HCT116 (cell line): ENCODE results near the gene DNASE1L1. TPM values are rescaled to one million over a fixed set of nuclear protein-coding genes. Genes with fewer than 3 reads are reported as not detected.
A peak's percentile ranks its signal among the peaks of the same experiment; 100 is the strongest.

Experiments used
- ATAC-seq: fragments of 200-7000 bp; cut with Tn5 transposase; 2 replicates; pipeline ENCODE4 v1.9.1; 2020; ENCODE audit warnings: mild to moderate bottlenecking, moderate library complexity
- BruUV-seq: library from RNA; stranded (reverse); fragments of 400-500 nt; replicated peaks from 2 replicates; lab custom pipeline; 2021; lab: Mats Ljungman, UMichigan
- CTCF ChIA-PET: fragments of 300-600 bp; sonication (Branson Sonifier 250); formaldehyde crosslinking; loops from one replicate; lab custom pipeline; 2021; ENCODE audit warnings: antibody characterized with exemption; lab: Charles Lee
- POLR2A ChIA-PET: fragments of 300-600, 350-600 bp; sonication (Branson Sonifier 250); formaldehyde crosslinking; loops from one replicate; lab custom pipeline; 2021; ENCODE audit warnings: antibody characterized with exemption; lab: Charles Lee
- RAD21 ChIA-PET, 2 experiments: fragments of 300-600 bp; sonication (Branson Sonifier 250); formaldehyde crosslinking; loops; one replicate each; lab custom pipeline; 2023; ENCODE audit warnings: low total read pairs in 2 of 2; ENCODE audit not compliant: uncharacterized antibody in 2 of 2, unreplicated experiment in 2 of 2, low non-redundant PET in 1 of 2; lab: Charles Lee
- DNase-seq: peaks from one replicate; pipeline ENCODE4 v3.0.0-alpha.2; 2010; ENCODE audit warnings: low read depth, low spot score
- H2AFZ ChIP-seq: fragments of 200-600 bp; shearing (Covaris generic), sonication (generic); 2 replicates; pipeline ENCODE4 v1.6.1; 2017; ENCODE audit warnings: low read depth, mixed run types, mixed read lengths, antibody characterized with exemption, low read length; ENCODE audit not compliant: poor library complexity, severe bottlenecking
- H3K27ac ChIP-seq: 2 replicates; pipeline ENCODE4 v1.5.1; 2012; ENCODE audit warnings: low read depth, low read length
- H3K27me3 ChIP-seq: fragments of 200-600 bp; sonication (generic); 2 replicates; pipeline ENCODE4 v1.6.1; 2016; ENCODE audit warnings: mixed run types, low read length, mixed read lengths; ENCODE audit not compliant: insufficient read depth
- H3K36me3 ChIP-seq, 2 experiments: fragments of 200-500 bp in 1 of 2; fragments of 200-600 bp in 1 of 2; sonication (Bioruptor generic) in 1 of 2; sonication (generic) in 1 of 2; 2 replicates each; pipeline versions ENCODE4 v1.5.1 to v1.6.1; 2014 to 2016; ENCODE audit warnings: low read length in 2 of 2, inconsistent platforms in 1 of 2, mixed read lengths in 1 of 2, mixed run types in 1 of 2; ENCODE audit not compliant: insufficient read depth in 2 of 2, control insufficient read depth in 1 of 2
- H3K4me1 ChIP-seq, 2 experiments: fragments of 200-600 bp in 1 of 2; sonication (generic) in 1 of 2; 2 replicates each; pipeline versions ENCODE4 v1.5.1 to v1.6.1; 2012 to 2017; ENCODE audit warnings: low read length in 2 of 2, inconsistent platforms in 1 of 2, mild to moderate bottlenecking in 1 of 2, mixed read lengths in 1 of 2, mixed run types in 1 of 2, moderate library complexity in 1 of 2; ENCODE audit not compliant: insufficient read depth in 2 of 2, control insufficient read depth in 1 of 2
- H3K4me2 ChIP-seq: fragments of 200-600 bp; sonication (generic); 2 replicates; pipeline ENCODE4 v1.6.1; 2017; ENCODE audit warnings: mixed run types, low read length, mixed read lengths
- H3K4me3 ChIP-seq, 2 experiments: fragments of 200-600 bp in 1 of 2; sonication (generic) in 1 of 2; replicated peaks in 1 of 2; 2 replicates each; pipeline ENCODE4 v1.5.1; 2011 to 2016; ENCODE audit warnings: low read length in 2 of 2, control low read depth in 1 of 2, low read depth in 1 of 2, mild to moderate bottlenecking in 1 of 2, mixed read lengths in 1 of 2, mixed run types in 1 of 2
- H3K79me2 ChIP-seq: fragments of 200-600 bp; sonication (generic); 2 replicates; pipeline ENCODE4 v1.6.1; 2017; ENCODE audit warnings: mild to moderate bottlenecking, mixed run types, low read length, moderate library complexity, mixed read lengths; ENCODE audit not compliant: insufficient read depth
- H3K9ac ChIP-seq: fragments of 200-600 bp; sonication (generic); 2 replicates; pipeline ENCODE4 v1.6.1; 2016; ENCODE audit warnings: low read length, mixed read lengths
- H3K9me2 ChIP-seq: fragments of 200-600 bp; sonication (generic), shearing (Covaris generic); 2 replicates; pipeline ENCODE4 v1.6.1; 2017; ENCODE audit warnings: mixed run types, mild to moderate bottlenecking, moderate library complexity; ENCODE audit not compliant: insufficient read depth
- H3K9me3 ChIP-seq, 2 experiments: fragments of 200-500 bp in 1 of 2; fragments of 200-600 bp in 1 of 2; sonication (Bioruptor generic) in 1 of 2; sonication (generic) in 1 of 2; 2 replicates each; pipeline ENCODE4 v1.6.1; 2014 to 2017; ENCODE audit warnings: low read length in 2 of 2, mixed read lengths in 2 of 2, inconsistent platforms in 1 of 2, low read depth in 1 of 2, mild to moderate bottlenecking in 1 of 2, mixed run types in 1 of 2, moderate library complexity in 1 of 2; ENCODE audit not compliant: control insufficient read depth in 1 of 2, insufficient read depth in 1 of 2
- H4K20me1 ChIP-seq: fragments of 200-600 bp; sonication (generic), shearing (Covaris generic); 2 replicates; pipeline ENCODE4 v1.6.1; 2017; ENCODE audit warnings: mixed run types, mild to moderate bottlenecking, moderate library complexity; ENCODE audit not compliant: insufficient read depth
- CBX3 ChIP-seq: IDR thresholded peaks from 2 replicates; pipeline ENCODE4 v1.6.1; 2012; ENCODE audit warnings: low read depth
- CEBPB ChIP-seq: IDR thresholded peaks from 2 replicates; pipeline ENCODE4 v1.6.1; 2012; ENCODE audit warnings: low read depth
- EGR1 ChIP-seq: IDR thresholded peaks from 2 replicates; pipeline ENCODE4 v1.6.1; 2012; ENCODE audit warnings: low read depth
- ELF1 ChIP-seq: IDR thresholded peaks from 2 replicates; pipeline ENCODE4 v1.6.1; 2012; ENCODE audit warnings: low read depth, borderline replicate concordance
- EZH2 ChIP-seq: fragments of 200-600 bp; sonication (generic); IDR thresholded peaks from 2 replicates; pipeline ENCODE4 v1.6.1; 2017; ENCODE audit warnings: antibody characterized with exemption, mixed run types
- EZH2phosphoT487 ChIP-seq: fragments of 200-600 bp; IDR thresholded peaks from 2 replicates; pipeline ENCODE4 v1.6.1; 2018; ENCODE audit warnings: antibody characterized with exemption, borderline replicate concordance
- JUND ChIP-seq: IDR thresholded peaks from 2 replicates; pipeline ENCODE4 v1.6.1; 2012
- POLR2A ChIP-seq: IDR thresholded peaks from 2 replicates; pipeline ENCODE4 v1.7.0; 2011; ENCODE audit warnings: borderline replicate concordance; ENCODE audit not compliant: insufficient read depth, insufficient read length; ENCODE audit errors: extremely low read depth
- POLR2AphosphoS5 ChIP-seq: IDR thresholded peaks from 2 replicates; pipeline ENCODE4 v1.6.1; 2011; ENCODE audit warnings: mild to moderate bottlenecking, low read depth, low read length, moderate library complexity
- RAD21 ChIP-seq: IDR thresholded peaks from 2 replicates; pipeline ENCODE4 v1.6.1; 2012; ENCODE audit warnings: low read depth, mild to moderate bottlenecking
- SIN3A ChIP-seq: IDR thresholded peaks from 2 replicates; pipeline ENCODE4 v1.6.1; 2012; ENCODE audit warnings: low read depth
- SP1 ChIP-seq: IDR thresholded peaks from 2 replicates; pipeline ENCODE4 v1.6.1; 2012; ENCODE audit warnings: low read depth
- SRF ChIP-seq: IDR thresholded peaks from 2 replicates; pipeline ENCODE4 v1.6.1; 2012; ENCODE audit warnings: low read depth
- ZFX ChIP-seq: fragments of 450-650 bp; IDR thresholded peaks from 2 replicates; pipeline ENCODE4 v1.6.1; 2017
- ZNF274 ChIP-seq: fragments of 200-500 bp; sonication (Bioruptor generic); IDR thresholded peaks from 2 replicates; pipeline ENCODE4 v1.6.1; 2014; ENCODE audit warnings: mild to moderate bottlenecking, low read depth, low read length, inconsistent platforms
- intact Hi-C: fragments of 100-400 bp; cut with micrococcal nuclease; formaldehyde crosslinking; loops from 2 replicates; pipeline ENCODE4 v1.10.0; 2022
- total RNA-seq: library from RNA; stranded (reverse); gene quantifications from one replicate; pipeline ENCODE4 v1.2.1, GENCODE V29; 2021; ENCODE audit not compliant: unreplicated experiment
- TF ChIP-seq, protein P1 (sequence below), 3 experiments: fragments of 200-600 bp in 1 of 3; sonication (generic) in 1 of 3; IDR thresholded peaks in 2 of 3; conservative IDR thresholded peaks in 1 of 3; 2 replicates each; pipeline ENCODE4 v1.5.1; 2012 to 2017; ENCODE audit warnings: low read depth in 2 of 3, low read length in 2 of 3, antibody characterized with exemption in 1 of 3, borderline replicate concordance in 1 of 3, control low read depth in 1 of 3, mild to moderate bottlenecking in 1 of 3, mixed read lengths in 1 of 3, mixed run types in 1 of 3, moderate library complexity in 1 of 3; ENCODE audit not compliant: insufficient read depth in 1 of 3
- TF ChIP-seq, protein P2 (sequence below): IDR thresholded peaks from 2 replicates; pipeline ENCODE4 v1.6.1; 2012
- TF ChIP-seq, protein P3 (sequence below): IDR thresholded peaks from 2 replicates; pipeline ENCODE4 v1.6.1; 2012; ENCODE audit warnings: low read depth
- TF ChIP-seq, protein P4 (sequence below): IDR thresholded peaks from 2 replicates; pipeline ENCODE4 v1.6.1; 2012

Gene DNASE1L1
- total RNA-seq, 1 experiment from 2014 or later = 16.5 TPM

DNA sequence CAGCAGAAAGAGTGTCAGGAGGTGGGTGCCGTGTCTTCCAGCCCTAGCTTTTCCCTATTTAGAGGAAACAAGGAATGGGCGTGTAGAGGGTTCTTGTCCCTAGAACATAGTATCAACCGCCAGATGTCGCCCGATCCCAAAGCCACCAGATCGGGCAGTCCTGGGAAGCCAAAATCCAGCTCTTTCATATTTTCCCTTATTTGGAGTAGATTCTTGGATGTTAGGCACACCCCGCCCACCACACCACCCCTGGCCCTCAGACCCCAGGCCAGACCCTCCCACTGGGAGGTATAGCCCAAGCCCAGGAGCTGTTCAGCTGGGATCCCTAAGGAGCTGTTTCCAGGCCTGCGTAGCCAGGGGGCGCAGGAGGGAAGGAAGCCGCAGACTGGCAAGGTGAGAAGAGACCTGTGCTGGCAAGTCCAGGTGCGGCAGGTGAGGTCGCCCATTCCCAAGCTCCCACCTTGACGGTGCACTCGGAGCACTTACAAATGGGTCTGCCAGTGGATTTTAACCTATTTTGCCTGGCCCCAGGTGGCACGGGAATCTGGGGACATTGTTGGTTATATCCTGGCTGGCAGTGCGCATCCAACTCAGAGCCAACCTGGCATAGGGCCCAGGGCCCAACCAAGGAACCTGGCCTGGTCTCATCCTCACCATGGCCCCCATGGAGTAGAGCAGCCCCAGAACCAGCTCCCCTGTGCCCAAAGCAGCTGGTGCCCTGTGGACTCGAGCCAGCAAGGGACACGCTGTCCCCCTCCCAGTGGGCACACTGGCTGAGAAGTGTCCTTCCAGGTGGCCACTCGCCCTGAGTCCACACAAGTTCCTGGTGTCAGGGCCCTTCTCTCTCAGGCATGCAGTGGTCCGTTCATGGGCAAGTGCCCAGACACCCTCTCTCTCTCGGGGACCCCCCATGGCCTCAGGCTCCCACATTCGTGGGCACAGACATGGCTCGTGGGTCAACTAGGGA is 35.4 kb downstream of the DNASE1L1 start (continued):
- no peak for TF ChIP-seq EZH2phosphoT487

DNA sequence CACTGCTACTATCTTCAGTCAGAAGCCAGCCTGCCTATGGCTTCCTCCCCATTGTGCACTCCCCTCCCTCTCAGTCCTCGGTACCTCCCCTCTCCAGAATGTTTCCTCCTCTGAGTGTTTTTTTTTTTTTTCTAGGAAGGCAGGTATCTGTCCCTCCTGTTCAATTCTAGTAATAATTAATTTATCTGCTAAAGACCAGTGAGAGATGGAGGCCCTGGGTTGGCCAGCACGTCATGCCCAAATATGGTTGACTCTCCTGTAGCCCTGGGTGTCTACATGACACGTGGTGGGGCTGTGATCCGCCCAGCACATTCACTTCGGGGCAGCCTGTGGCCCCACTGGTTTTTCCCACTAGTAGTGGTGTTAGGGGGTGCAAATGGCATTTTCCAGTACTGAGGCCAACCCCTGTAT is 36.4 kb downstream of the DNASE1L1 start:
- Histone ChIP-seq H4K20me1 (no peaks in the 10 kb centered on the region), H3K4me2 (peak overlapping the region; percentile 91; the same call in 1 of the 2 replicates), H2AFZ (no peak overlapping the region), H3K27me3 (no peaks in the 10 kb centered on the region), H3K36me3 (peaks cover under 1 to 4% of the 10 kb centered on the region in 2 experiments; a peak in 2 of 4 replicates), H3K9me2 (no peaks in the 10 kb centered on the region), H3K9ac (no peak overlapping the region), H3K4me1 (peaks cover 19 to 61% of the 10 kb centered on the region in 2 experiments), H3K4me3 (no peak overlapping the region), H3K79me2 (peaks cover 33% of the 10 kb centered on the region), H3K9me3 (no peaks in the 10 kb centered on the region), H3K27ac (peak overlapping the region; percentile 53; the same call in 1 of the 2 replicates)
- no TSS peak for BruUV-seq
- RAD21 ChIA-PET = no interaction called here
- no peak for ATAC-seq
- intact Hi-C loops = loop anchor here (1.0 kb wide), 1 partner anchor 163 kb away; no protein-coding TSS in a partner anchor
- POLR2A ChIA-PET = interaction anchor here (1.1 to 2.3 kb wide), 6 partner anchors 10 to 175 kb away, joined by 3 to 12 read pairs (median 4); partner anchors contain the start of genes IKBKG, RPL10 and SLC10A3
- CTCF ChIA-PET = interaction anchor here (1.0 to 1.6 kb wide), 9 partner anchors 9 to 171 kb away, joined by 3 to 18 read pairs (median 4); partner anchors contain the start of genes RPL10 and SLC10A3
- no peak for DNase-seq
- TF ChIP-seq ZNF274 (no peak), CEBPB (no peak), JUND (no peak), POLR2AphosphoS5 (no peak), SP1 (no peak), SRF (no peak), ELF1 (no peak), CBX3 (no peak), SIN3A (no peak), ZFX (no peak), EGR1 (no peak), POLR2A (no peak), RAD21 (no peak), EZH2 (no peak)
- TF ChIP-seq, protein P1, sequence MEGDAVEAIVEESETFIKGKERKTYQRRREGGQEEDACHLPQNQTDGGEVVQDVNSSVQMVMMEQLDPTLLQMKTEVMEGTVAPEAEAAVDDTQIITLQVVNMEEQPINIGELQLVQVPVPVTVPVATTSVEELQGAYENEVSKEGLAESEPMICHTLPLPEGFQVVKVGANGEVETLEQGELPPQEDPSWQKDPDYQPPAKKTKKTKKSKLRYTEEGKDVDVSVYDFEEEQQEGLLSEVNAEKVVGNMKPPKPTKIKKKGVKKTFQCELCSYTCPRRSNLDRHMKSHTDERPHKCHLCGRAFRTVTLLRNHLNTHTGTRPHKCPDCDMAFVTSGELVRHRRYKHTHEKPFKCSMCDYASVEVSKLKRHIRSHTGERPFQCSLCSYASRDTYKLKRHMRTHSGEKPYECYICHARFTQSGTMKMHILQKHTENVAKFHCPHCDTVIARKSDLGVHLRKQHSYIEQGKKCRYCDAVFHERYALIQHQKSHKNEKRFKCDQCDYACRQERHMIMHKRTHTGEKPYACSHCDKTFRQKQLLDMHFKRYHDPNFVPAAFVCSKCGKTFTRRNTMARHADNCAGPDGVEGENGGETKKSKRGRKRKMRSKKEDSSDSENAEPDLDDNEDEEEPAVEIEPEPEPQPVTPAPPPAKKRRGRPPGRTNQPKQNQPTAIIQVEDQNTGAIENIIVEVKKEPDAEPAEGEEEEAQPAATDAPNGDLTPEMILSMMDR (IDR thresholded peaks at IDR 0.05 in 2 of 3, conservative IDR thresholded peaks at IDR 0.05 in 1 of 3; ENCODE audit: borderline replicate concordance in 1 of 3, insufficient read depth in 1 of 3, low read depth in 2 of 3, low read length in 2 of 3) = no peak
- TF ChIP-seq, protein P2, sequence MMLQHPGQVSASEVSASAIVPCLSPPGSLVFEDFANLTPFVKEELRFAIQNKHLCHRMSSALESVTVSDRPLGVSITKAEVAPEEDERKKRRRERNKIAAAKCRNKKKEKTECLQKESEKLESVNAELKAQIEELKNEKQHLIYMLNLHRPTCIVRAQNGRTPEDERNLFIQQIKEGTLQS = no peak
- TF ChIP-seq, protein P3, sequence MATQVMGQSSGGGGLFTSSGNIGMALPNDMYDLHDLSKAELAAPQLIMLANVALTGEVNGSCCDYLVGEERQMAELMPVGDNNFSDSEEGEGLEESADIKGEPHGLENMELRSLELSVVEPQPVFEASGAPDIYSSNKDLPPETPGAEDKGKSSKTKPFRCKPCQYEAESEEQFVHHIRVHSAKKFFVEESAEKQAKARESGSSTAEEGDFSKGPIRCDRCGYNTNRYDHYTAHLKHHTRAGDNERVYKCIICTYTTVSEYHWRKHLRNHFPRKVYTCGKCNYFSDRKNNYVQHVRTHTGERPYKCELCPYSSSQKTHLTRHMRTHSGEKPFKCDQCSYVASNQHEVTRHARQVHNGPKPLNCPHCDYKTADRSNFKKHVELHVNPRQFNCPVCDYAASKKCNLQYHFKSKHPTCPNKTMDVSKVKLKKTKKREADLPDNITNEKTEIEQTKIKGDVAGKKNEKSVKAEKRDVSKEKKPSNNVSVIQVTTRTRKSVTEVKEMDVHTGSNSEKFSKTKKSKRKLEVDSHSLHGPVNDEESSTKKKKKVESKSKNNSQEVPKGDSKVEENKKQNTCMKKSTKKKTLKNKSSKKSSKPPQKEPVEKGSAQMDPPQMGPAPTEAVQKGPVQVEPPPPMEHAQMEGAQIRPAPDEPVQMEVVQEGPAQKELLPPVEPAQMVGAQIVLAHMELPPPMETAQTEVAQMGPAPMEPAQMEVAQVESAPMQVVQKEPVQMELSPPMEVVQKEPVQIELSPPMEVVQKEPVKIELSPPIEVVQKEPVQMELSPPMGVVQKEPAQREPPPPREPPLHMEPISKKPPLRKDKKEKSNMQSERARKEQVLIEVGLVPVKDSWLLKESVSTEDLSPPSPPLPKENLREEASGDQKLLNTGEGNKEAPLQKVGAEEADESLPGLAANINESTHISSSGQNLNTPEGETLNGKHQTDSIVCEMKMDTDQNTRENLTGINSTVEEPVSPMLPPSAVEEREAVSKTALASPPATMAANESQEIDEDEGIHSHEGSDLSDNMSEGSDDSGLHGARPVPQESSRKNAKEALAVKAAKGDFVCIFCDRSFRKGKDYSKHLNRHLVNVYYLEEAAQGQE = no peak
- TF ChIP-seq, protein P4, sequence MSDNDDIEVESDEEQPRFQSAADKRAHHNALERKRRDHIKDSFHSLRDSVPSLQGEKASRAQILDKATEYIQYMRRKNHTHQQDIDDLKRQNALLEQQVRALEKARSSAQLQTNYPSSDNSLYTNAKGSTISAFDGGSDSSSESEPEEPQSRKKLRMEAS = no peak
